HEK293 (cell line): ENCODE measurements around the gene PRKCE.

Experiments
- CTCF ChIP-seq: fragments of 450-650 bp; formaldehyde crosslinking; IDR thresholded peaks from 2 replicates; pipeline ENCODE4 v1.5.1; 2016; ENCODE audit warnings: missing biosample characterization, missing genetic modification characterization
- REST ChIP-seq: fragments of 450-650 bp; formaldehyde crosslinking; IDR thresholded peaks from 2 replicates; pipeline ENCODE4 v1.5.1; 2016; ENCODE audit warnings: missing biosample characterization, missing genetic modification characterization
- YY1 ChIP-seq: fragments of 450-650 bp; formaldehyde crosslinking; IDR thresholded peaks from 2 replicates; pipeline ENCODE4 v1.5.1; 2018; ENCODE audit warnings: missing biosample characterization, missing genetic modification characterization
- ZBTB1 ChIP-seq: fragments of 450-650 bp; formaldehyde crosslinking; IDR thresholded peaks from 2 replicates; pipeline ENCODE4 v1.5.1; 2016; ENCODE audit warnings: missing biosample characterization, missing genetic modification characterization
- ZBTB11 ChIP-seq: fragments of 450-650 bp; formaldehyde crosslinking; conservative IDR thresholded peaks from 2 replicates; pipeline ENCODE4 v1.5.1; 2016; ENCODE audit warnings: low read depth, missing biosample characterization, missing genetic modification characterization
- ZNF274 ChIP-seq, 2 experiments: fragments of 200-500 bp in 1 of 2; fragments of 450-650 bp in 1 of 2; sonication (Bioruptor generic) in 1 of 2; formaldehyde crosslinking in 1 of 2; IDR thresholded peaks; 2 replicates each; pipeline versions ENCODE4 v1.5.1 to v1.6.1; 2014 to 2016; ENCODE audit warnings: borderline replicate concordance in 1 of 2, inconsistent platforms in 1 of 2, low read length in 1 of 2, missing biosample characterization in 1 of 2, missing genetic modification characterization in 1 of 2
- ZNF548 ChIP-seq: fragments of 450-650 bp; formaldehyde crosslinking; IDR thresholded peaks from 2 replicates; pipeline ENCODE4 v1.5.1; 2016; ENCODE audit warnings: missing biosample characterization, missing genetic modification characterization

GRCh38 chr2:45962177-45962921 lies 310.9 kb downstream of the PRKCE start:
- TF ChIP-seq ZNF548 (tag by site-specific recombination) (no peak), ZBTB1 (tag by site-specific recombination) (no peak), CTCF (tag by site-specific recombination) (no peak), YY1 (tag by site-specific recombination) (no peak), ZBTB11 (no peak), ZNF274 (IDR thresholded peaks at IDR 0.05; ENCODE audit: low read length) (no peak), ZNF274 (tag by site-specific recombination; IDR thresholded peaks at IDR 0.05; ENCODE audit: borderline replicate concordance) (no peak), REST (tag by site-specific recombination) (no peak)
